ENCODE results near the gene ANAPC4. TPM values are rescaled to one million over a fixed set of nuclear protein-coding genes. Genes with fewer than 3 reads are reported as not detected.

The ANAPC4 gene
- 11.0 to 13.1 TPM (median 11.9 TPM) in 5 replicates for total RNA-seq (2022; extraction: Qiagen RNA extraction)

GRCh38 chr4:25376754-25377571 is at the start of gene ANAPC4:
TSS of gene ANAPC4 (plus strand) at chr4:25377263. CDS start at chr4:25377428, 165 bp downstream.

Other genes starting within 250 kb of the ANAPC4 start
- gene SEPSECS, start 216.8 kb upstream of the ANAPC4 start, total RNA-seq (2022; extraction: Qiagen RNA extraction) = 2.2 to 2.9 TPM (median 2.7 TPM) in 5 replicates
- 6.5 to 9.1 TPM (median 8.7 TPM) in 5 replicates for gene PI4K2B, start 143.2 kb upstream of the ANAPC4 start, total RNA-seq (2022; extraction: Qiagen RNA extraction)
- gene ZCCHC4, start 64.5 kb upstream of the ANAPC4 start, total RNA-seq (2022; extraction: Qiagen RNA extraction) = 3.6 to 4.9 TPM (median 4.1 TPM) in 5 replicates

Measured in A549 treated with AZD2906 at 1 μM for 4 hours (cell line).